ENCODE data around the gene ABI2. TPM values are rescaled to one million over a fixed set of nuclear protein-coding genes. Genes with fewer than 3 reads are reported as not detected.
"Not testable (repeated sequence)": the region's sequence is repeated elsewhere in the genome, so short reads cannot be mapped to it uniquely, and the experiment has no call there.

ABI2 gene
- total RNA-seq, 2 donors from 2014 or later = 50.0 to 64.8 TPM

GRCh38 chr2:203361922-203362321 is 33.7 kb downstream of the ABI2 start:
- Histone ChIP-seq H3K4me3 (no peak overlapping the region), H3K9me3 (no peaks in the 10 kb centered on the region), H3K27ac (no peak overlapping the region), H3K4me1 (replicated peaks) (no peaks in the 10 kb centered on the region), H3K36me3 (no peaks in the 10 kb centered on the region), H3K27me3 (replicated peaks; ENCODE audit: insufficient read depth) (no peaks in the 10 kb centered on the region)
- TF ChIP-seq POLR2A (IDR thresholded peaks at IDR 0.05) (no peak), POLR2AphosphoS5 (IDR thresholded peaks at IDR 0.05) (no peak), CTCF (IDR thresholded peaks at IDR 0.05) (no peak)
- no peak for DNase-seq (ENCODE audit: low spot score)
- intact Hi-C loops (cut with DNase I) = no loop called here

- intact Hi-C loops (cut with DNase I) = no loop called here
- Histone ChIP-seq H3K27me3 (replicated peaks; ENCODE audit: insufficient read depth) (no peaks in the 10 kb centered on the region), H3K4me3 (no peak overlapping the region), H3K36me3 (no peaks in the 10 kb centered on the region), H3K27ac (no peak overlapping the region), H3K9me3 (no peaks in the 10 kb centered on the region), H3K4me1 (replicated peaks) (no peaks in the 10 kb centered on the region)
- WGBS = 91% methylated on average over 5 of the region's 5 CpGs
- TF ChIP-seq POLR2AphosphoS5 (IDR thresholded peaks at IDR 0.05) = no peak
- TF ChIP-seq CTCF (IDR thresholded peaks at IDR 0.05) = no peak
- TF ChIP-seq POLR2A (IDR thresholded peaks at IDR 0.05) = no peak
- no peak for DNase-seq (ENCODE audit: low spot score)
Observed at GRCh38 chr2:203366639-203367466, 38.7 kb downstream of the ABI2 start.

GRCh38 chr2:203372706-203373105 is 44.5 kb downstream of the ABI2 start:
- H3K27ac ChIP-seq; H3K9me3 ChIP-seq; H3K27me3 ChIP-seq (replicated peaks; ENCODE audit: insufficient read depth); H3K4me3 ChIP-seq; DNase-seq (ENCODE audit: low spot score); H3K36me3 ChIP-seq; intact Hi-C loops (cut with DNase I); H3K4me1 ChIP-seq (replicated peaks): not testable (repeated sequence)
- WGBS = 96% methylated on average over 31 of the region's 31 CpGs

GRCh38 chr2:203376173-203376572 is 48.0 kb downstream of the ABI2 start:
- TF ChIP-seq POLR2AphosphoS5 (IDR thresholded peaks at IDR 0.05) (no peak), CTCF (IDR thresholded peaks at IDR 0.05) (no peak), POLR2A (IDR thresholded peaks at IDR 0.05) (no peak)
- Histone ChIP-seq H3K36me3 (no peaks in the 10 kb centered on the region), H3K27ac (no peak overlapping the region), H3K27me3 (replicated peaks; ENCODE audit: insufficient read depth) (no peaks in the 10 kb centered on the region), H3K4me3 (no peak overlapping the region), H3K4me1 (replicated peaks) (no peaks in the 10 kb centered on the region), H3K9me3 (no peaks in the 10 kb centered on the region)
- intact Hi-C loops (cut with DNase I) = no loop called here
- DNase-seq (ENCODE audit: low spot score) = no peak

GRCh38 chr2:203379156-203379555 is 51.0 kb downstream of the ABI2 start:
- WGBS = 97% methylated on average over 3 of the region's 3 CpGs
- intact Hi-C loops (cut with DNase I) = no loop called here
- no peak for TF ChIP-seq CTCF (IDR thresholded peaks at IDR 0.05)

More at GRCh38 chr2:203379156-203379555, 51.0 kb downstream of the ABI2 start:
- no peaks in the 10 kb centered on the region for H3K27me3 ChIP-seq (replicated peaks; ENCODE audit: insufficient read depth)
- H3K4me1 ChIP-seq (replicated peaks) = no peaks in the 10 kb centered on the region
- no peaks in the 10 kb centered on the region for H3K9me3 ChIP-seq
- no peak for DNase-seq (ENCODE audit: low spot score)
- no peak overlapping the region for H3K4me3 ChIP-seq
- H3K36me3 ChIP-seq = no peaks in the 10 kb centered on the region
- no peak overlapping the region for H3K27ac ChIP-seq
